COLO668 (cell line): ENCODE data around the gene PGLYRP2.

ENCODE experiments used
- DNase-seq: peaks from one replicate; lab custom pipeline; 2025; ENCODE audit not compliant: unreplicated experiment; lab: John Stamatoyannopoulos, UW

The PGLYRP2 gene

GRCh38 chr19:15427991-15428471 lies 51.3 kb downstream of the PGLYRP2 start:
- DNase-seq: no peak

- DNase-seq: no peak
These were observed 52.0 kb downstream of the PGLYRP2 start for GRCh38 chr19:15427350-15427700.

GRCh38 chr19:15426485-15427349 lies 52.6 kb downstream of the PGLYRP2 start:
- no peak for DNase-seq

- no peak for DNase-seq
These were observed 53.9 kb downstream of the PGLYRP2 start for GRCh38 chr19:15425321-15425950.

- DNase-seq: no peak
These were observed 54.5 kb downstream of the PGLYRP2 start for GRCh38 chr19:15424692-15425272.

GRCh38 chr19:15424121-15424520 lies 55.2 kb downstream of the PGLYRP2 start:
- no peak for DNase-seq

GRCh38 chr19:15423130-15423529 lies 56.2 kb downstream of the PGLYRP2 start:
- no peak for DNase-seq

- DNase-seq: no peak
These were observed 56.8 kb downstream of the PGLYRP2 start for GRCh38 chr19:15422296-15423075.

- no peak for DNase-seq
These were observed 57.5 kb downstream of the PGLYRP2 start for GRCh38 chr19:15421721-15422260.

GRCh38 chr19:15421136-15421695 lies 58.1 kb downstream of the PGLYRP2 start:
- DNase-seq: no peak

GRCh38 chr19:15419413-15420025 lies 59.8 kb downstream of the PGLYRP2 start:
- DNase-seq: no peak
